C4-2B (cell line): Measurements from ENCODE around the gene BRD7.

ENCODE experiments used
- H3K27ac ChIP-seq: fragments of 450-650 bp; 2 replicates; pipeline ENCODE4 v1.5.1; 2017
- CTCF ChIP-seq: fragments of 450-650 bp; conservative IDR thresholded peaks from 2 replicates; pipeline ENCODE4 v1.5.1; 2017; ENCODE audit warnings: mild to moderate bottlenecking
- ZFX ChIP-seq: fragments of 450-650 bp; IDR thresholded peaks from 2 replicates; pipeline ENCODE4 v1.6.1; 2017

Gene BRD7

GRCh38 chr16:50311134-50311528 is 57.7 kb downstream of the BRD7 start:
- no peak for TF ChIP-seq ZFX
- TF ChIP-seq CTCF, result no peak
- no peak overlapping the region for H3K27ac ChIP-seq

GRCh38 chr16:50310308-50311133 is 58.3 kb downstream of the BRD7 start:
- TF ChIP-seq ZFX, result no peak
- no peak for TF ChIP-seq CTCF
- H3K27ac ChIP-seq, result no peak overlapping the region

GRCh38 chr16:50309527-50310307 is 59.1 kb downstream of the BRD7 start:
- TF ChIP-seq ZFX, result no peak
- TF ChIP-seq CTCF, result no peak
- H3K27ac ChIP-seq, result no peak overlapping the region

GRCh38 chr16:50309156-50309526 is 59.6 kb downstream of the BRD7 start:
- H3K27ac ChIP-seq, result no peak overlapping the region
- no peak for TF ChIP-seq ZFX
- no peak for TF ChIP-seq CTCF

- TF ChIP-seq ZFX (no peak), CTCF (no peak)
- no peak overlapping the region for H3K27ac ChIP-seq
Measured at GRCh38 chr16:50308237-50308965, 60.4 kb downstream of the BRD7 start.

- H3K27ac ChIP-seq, result no peak overlapping the region
- TF ChIP-seq CTCF (no peak), ZFX (no peak)
Measured at GRCh38 chr16:50306287-50306686, 62.5 kb downstream of the BRD7 start.
